ENCODE measurements around the gene TFEB.

GRCh38 chr6:41728073-41728936 lies 7.1 kb downstream of the TFEB start:
- no peak for TF ChIP-seq CTCF (IDR thresholded peaks at IDR 0.05)
- no peak for TF ChIP-seq ZFX (IDR thresholded peaks at IDR 0.05; ENCODE audit: borderline replicate concordance)

All from 22Rv1 (cell line).